C4-2B (cell line): ENCODE measurements around the gene SKAP2.

Experiments used
- CTCF ChIP-seq: fragments of 450-650 bp; conservative IDR thresholded peaks from 2 replicates; pipeline ENCODE4 v1.5.1; 2017; ENCODE audit warnings: mild to moderate bottlenecking
- ZFX ChIP-seq: fragments of 450-650 bp; IDR thresholded peaks from 2 replicates; pipeline ENCODE4 v1.6.1; 2017

DNA sequence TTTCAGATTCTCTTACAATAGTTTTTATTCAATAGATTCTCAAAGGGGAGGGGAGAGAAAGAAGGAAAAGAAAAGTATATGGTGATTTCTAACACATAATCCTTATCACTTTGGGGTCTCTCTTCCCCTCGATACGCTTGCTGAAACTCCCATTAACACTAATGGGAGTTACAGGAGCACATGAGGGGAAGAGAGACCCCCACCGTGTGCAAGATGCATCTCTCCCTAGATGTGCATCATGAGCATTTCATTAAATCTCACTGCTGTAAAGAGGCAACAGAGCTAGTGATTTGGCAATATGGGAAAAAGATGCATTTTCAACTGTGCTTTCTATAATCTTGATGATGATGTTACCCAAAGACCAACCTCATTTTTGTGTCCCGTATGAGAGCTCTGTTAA lies 177.4 kb downstream of the SKAP2 start:
- TF ChIP-seq CTCF (no peak), ZFX (no peak)
